NCI-H69 (cell line): Measurements from ENCODE around the gene FAHD1.
A peak's percentile ranks its signal among the peaks of the same experiment; 100 is the strongest.
"Not testable (repeated sequence)": the region's sequence is repeated elsewhere in the genome, so short reads cannot be mapped to it uniquely, and the experiment has no call there.

Experiments
- DNase-seq: peaks from one replicate; lab custom pipeline; 2025; lab: John Stamatoyannopoulos, UW

The FAHD1 gene

DNA sequence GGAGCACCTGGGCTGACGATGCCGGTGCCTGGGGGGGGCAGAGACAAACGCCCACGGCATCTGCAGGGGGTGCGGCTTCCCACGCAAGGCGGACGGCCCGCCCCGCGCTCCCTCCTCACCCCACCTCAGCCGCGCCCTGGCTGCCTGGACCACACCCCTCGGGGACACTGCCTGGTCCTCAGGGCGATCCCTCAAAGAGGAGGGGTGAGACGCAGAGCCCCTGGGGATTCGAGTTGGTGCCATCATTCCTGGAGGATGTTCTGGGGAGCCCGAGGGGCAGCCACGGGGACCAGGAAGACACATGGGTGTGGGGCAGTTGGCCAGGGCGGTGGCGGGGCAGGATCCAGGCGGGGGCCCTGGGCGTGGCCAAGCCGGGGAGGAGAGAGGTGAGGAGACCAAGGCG, 37.4 kb upstream of the FAHD1 start:
- DNase-seq: no peak

DNA sequence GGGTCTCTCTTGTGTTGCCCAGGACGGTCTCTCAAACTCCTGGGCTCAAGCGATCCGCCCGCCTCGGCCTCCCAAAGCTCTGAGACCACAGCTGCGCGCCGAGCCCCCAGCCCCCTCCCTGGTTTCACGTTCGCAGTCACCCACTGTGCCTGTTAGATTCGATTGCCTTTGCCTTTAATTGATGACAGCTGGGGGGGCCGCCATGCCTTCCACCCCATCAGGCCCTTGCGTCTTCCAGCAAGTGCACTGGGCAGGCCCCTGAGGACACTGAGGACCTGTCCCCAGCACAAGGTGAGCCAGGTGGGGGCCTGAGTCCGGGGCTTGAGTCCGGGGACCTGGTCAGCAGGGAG, 36.8 kb upstream of the FAHD1 start:
- no peak for DNase-seq

DNA sequence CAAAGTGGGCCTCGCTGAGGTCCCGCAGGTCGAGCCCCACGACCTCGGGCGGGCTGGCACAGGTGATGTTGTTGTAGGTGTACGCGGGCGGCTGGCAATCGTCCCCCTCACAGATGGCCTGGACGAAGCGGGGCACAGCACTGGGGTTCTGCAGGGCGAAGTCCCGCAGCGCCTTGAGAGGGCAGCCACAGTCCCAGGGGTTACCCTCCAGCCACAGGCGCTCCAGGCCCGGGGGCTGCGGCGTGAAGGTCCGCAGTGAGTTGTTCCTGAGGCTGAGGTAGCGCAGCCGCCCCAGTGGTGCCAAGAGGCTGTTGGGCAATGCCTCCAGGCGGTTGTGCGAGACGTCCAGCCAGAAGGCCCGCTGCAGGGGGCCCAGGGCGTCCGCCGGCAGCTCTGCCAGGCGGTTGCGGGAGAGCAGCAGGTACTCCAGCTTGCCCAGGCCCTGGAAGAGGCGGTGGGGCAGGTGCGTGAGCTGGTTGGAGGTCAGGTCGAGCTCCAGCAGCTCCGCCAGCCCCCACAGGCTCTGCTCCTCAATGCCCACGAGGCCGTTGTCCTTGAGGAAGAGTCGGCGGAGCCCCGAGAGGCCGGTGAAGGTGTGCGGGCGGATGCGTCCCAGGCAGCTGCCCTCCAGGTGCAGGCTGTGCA, 36.3 kb upstream of the FAHD1 start:
- DNase-seq: no peak

DNA sequence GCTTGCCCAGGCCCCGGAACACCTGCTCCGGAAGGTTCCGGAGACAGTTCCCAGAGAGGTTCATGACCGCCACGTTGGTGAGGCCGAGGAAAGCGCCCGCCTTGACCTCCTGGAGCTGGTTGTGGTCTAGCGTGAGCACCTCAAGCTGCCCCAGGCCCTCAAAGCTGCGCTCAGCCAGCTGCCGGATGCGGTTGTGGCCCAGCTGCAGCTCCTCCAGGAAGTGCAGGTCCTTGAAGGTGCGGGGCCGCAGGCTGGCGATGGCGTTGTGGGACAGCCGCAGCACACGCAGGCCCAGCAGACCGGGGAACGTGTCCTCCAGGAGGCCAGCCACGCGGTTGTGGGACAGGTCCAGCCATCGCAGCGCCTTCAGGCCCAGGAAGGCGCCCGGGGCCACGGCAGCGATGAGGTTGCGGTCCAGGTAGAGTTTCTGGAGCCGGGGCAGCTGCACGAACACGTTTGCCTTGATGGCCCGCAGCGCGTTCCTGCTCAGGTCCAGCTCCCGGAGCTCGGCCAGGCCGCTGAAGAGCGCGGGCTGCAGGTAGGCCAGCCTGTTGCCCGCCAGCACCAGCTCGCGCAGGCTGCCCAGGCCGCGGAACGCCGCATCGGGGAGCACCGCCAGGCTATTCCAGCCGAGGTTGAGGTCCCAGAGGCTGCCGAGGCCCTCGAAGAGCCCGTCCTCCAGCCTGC, 35.6 kb upstream of the FAHD1 start:
- no peak for DNase-seq

- DNase-seq: no peak
Observed at GRCh38 chr16:1791943-1792812, 34.8 kb upstream of the FAHD1 start.

GRCh38 chr16:1792836-1793577, 34.0 kb upstream of the FAHD1 start:
- DNase-seq: no peak

DNA sequence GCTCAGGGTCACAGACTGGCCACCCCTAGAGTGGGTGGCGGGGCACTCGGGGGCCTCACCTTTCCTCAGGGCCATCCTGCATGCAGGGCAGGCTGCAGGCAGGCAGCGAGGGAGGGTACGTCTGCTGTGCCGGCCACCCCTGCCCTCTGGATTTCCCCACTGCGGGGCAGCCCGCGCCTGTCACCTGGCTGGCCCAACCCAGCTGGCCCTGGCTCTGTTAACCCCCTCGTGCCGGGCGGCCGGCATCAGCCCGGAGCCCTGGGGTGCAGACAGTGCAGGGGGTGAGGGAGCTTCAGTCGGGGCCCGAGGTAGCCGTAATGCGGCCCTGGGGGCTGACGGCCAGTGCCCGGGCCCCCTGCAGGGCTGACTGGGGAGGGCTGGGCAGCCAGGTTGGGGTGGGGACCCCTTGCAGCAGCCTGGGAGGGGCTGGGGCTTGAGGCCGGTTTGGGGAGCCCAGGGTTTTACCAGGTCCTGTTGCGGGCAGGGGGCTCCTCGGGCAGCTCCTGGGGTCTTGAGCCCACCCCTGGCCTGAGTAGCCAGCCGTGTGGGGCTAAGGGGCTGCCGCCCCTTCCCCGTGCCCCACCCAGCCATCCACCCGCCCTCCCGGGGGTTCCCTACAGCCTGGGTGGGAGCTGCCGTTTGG, 33.3 kb upstream of the FAHD1 start, which contains the start of gene IGFALS:
TSS of gene IGFALS (minus strand) at position 128 of the 643 bp plus-strand sequence. CDS start at position 75, 53 bp downstream.
- no peak for DNase-seq

GRCh38 chr16:1794221-1794871, 32.7 kb upstream of the FAHD1 start:
- no peak for DNase-seq

GRCh38 chr16:1794908-1795666, 31.9 kb upstream of the FAHD1 start:
- no peak for DNase-seq

DNA sequence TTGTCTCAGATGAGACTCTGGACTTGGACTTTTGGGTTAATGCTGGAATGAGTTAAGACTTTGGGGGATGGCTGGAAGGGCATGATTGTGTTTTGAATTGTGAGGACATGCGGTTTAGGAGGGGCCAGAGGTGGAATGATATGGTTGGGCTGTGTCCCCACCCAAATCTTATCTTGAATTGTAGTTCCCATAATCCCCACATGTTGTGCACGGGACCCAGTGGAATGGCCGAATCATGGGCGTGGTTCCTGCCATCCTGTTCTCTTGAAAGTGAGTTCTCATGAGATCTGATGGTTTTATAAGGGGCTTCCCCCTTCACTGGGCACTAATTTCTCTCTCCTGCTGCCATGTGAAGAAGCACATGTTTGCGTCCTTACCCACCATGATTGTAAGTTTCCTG, 27.7 kb upstream of the FAHD1 start:
- not testable (repeated sequence) for DNase-seq

- DNase-seq: no peak
Observed at GRCh38 chr16:1800701-1801100, 26.3 kb upstream of the FAHD1 start.

DNA sequence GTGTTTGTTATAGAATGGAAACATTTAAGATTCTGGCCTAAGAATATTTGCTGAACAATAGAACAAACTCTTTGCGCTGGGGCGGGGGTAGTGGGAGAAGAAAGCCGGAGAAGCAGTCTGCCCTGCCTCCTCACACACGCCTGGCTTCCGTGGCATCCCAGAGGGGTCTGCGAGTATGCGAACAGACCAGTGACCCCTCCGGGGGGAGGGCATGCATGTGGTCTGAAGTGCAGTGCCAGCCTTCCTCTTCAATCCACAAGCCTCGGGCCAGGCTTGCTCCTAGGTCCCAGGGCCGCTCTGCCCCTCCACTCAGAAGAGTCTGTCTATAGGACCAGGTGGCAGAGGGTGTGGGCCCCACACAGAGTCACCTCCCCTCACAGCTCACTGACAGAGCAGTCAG, 19.4 kb upstream of the FAHD1 start:
- no peak for DNase-seq

GRCh38 chr16:1808691-1809090, 18.3 kb upstream of the FAHD1 start:
- no peak for DNase-seq

- DNase-seq: no peak
Observed at GRCh38 chr16:1809281-1809801, 17.7 kb upstream of the FAHD1 start.

DNA sequence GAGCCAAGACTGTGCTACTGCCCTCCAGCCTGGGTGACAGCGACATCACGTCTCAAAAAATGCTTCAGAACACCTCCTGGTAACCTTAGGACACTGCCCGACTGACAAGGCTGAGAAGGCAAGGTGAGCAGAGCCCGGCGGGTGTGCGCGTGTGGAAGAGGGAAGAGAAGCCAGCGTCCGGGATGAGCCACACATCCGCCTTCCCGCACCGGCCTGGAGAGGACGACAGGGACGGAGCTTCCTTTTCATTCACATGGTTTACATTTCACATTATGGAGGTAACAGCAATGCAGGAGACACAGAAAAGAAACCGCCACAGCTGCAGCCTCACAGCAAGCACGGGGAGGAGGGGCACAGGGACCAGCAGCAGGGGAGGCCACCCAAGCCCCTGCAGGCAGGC, 16.9 kb upstream of the FAHD1 start:
- no peak for DNase-seq

DNA sequence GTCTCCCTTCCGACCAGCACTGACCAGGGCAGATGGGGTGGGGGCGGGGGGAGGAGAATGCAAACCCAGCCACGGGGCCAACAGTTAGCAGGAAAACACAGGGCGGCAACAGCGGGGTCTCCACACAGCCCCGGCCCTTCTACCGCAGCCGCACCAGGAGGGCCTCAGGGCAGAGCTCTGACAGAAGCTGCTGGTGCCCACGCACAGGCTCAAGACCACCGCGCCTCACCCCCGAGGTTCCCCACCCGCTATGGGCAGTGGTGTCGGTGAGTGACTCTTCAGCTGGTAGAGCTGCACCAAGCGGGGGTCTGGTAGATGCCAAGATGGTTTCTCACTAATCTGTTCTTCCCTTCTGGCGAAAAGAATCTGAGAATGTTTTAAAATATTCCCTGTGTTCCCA, 16.5 kb upstream of the FAHD1 start:
- DNase-seq: no peak

DNA sequence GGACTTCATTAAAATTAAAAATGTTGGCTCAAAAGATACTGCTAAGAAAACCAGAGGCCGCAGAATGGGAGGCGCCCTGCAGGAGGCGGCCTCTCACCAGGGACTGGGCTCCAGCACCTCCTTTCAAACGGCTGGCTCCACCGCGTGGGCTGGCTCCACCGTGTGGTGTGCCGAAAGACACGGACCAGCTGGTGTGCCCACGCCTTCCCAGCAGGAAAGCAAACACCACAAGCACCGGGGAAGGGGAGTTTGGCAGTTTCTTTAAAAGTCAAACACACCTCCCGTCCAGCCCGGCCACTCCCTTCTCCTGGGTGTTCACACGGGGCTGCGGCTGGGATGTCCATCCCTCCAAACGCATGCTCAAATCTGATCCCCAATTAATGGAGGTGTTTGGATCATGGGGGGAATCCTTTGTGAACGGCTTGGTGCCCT, 14.3 kb upstream of the FAHD1 start:
- peak; percentile 99 for DNase-seq

DNA sequence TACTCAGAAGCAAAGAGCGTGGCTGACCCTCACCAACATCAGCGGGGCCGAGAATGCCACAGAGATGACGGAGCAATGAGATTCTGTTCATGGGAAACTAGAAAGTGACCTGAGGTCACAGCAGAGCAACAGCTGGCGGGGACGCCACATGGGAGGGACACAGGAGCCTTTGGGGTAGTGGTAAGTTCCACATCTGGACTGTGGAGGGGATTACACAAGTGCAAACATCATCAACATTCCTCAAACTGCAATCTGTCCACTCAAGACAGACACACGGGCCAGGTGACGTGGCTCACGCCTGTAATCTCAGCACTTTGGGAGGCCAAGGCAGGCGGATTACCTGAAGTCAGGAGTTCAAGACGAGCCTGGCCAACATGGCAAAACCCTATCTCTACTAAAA, 11.5 kb upstream of the FAHD1 start:
- no peak for DNase-seq

DNA sequence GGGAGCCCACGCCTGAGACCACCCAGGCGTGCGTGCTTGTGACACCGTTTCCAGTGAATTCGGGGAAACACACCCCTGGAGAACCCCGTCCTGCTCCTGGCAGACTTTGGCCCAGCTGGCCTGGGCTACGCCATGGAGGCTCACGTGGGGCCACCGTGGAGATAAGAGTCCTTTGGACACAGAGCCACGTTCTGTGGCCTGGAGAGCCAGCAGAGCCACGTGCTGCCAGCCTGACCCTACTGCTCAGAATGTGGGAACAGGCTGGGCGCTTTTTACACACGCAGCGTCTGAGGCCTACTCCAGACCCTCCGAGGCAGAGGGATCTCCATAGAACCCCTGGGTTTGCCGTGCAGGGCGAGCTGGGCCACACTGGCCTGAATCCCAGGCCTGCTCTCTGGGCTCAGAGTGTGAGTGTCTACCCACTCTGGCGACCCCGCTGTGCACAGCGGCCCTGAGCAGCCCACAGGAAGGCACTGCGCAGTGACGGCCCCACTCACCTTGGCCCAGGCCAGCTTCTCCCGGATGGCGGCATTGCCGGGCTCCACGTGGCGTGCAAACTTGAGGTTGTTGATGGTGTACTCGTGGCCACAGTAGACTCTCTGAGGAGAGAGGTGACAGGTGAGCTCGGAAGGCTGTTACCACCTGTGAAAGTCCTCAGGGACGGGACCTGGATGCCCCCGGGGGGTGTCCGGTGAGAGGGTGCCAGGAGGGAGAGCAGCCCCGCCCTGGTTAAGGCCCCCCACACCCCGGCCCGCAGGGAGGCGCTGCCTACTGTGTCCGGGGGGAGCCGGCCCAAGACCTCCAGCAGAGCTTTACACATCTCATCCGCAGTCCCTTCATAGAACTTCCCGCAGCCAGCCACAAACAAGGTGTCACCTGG, 10.4 kb upstream of the FAHD1 start:
- DNase-seq: no peak
